HG03135 (cell line): ENCODE results near the gene ZBP1.

Experiments
- ATAC-seq: cut with Tn5 transposase; IDR thresholded peaks from one replicate; pipeline ENCODE4 v1.9.1; 2021; ENCODE audit warnings: mild to moderate bottlenecking, moderate library complexity; ENCODE audit not compliant: unreplicated experiment

The ZBP1 gene

GRCh38 chr20:57561356-57562279 lies 58.6 kb downstream of the ZBP1 start:
- no peak for ATAC-seq

- no peak for ATAC-seq
These were observed 59.5 kb downstream of the ZBP1 start, which contains the start of gene PCK1 for GRCh38 chr20:57560554-57561355. Gene PCK1 (plus strand): TSS chr20:57561110. CDS start chr20:57561412, 302 bp downstream.

GRCh38 chr20:57559658-57560553 lies 60.3 kb downstream of the ZBP1 start:
- ATAC-seq, result no peak

GRCh38 chr20:57559289-57559634 lies 61.0 kb downstream of the ZBP1 start:
- ATAC-seq, result no peak

GRCh38 chr20:57558614-57559288 lies 61.5 kb downstream of the ZBP1 start:
- no peak for ATAC-seq

GRCh38 chr20:57557926-57558613 lies 62.2 kb downstream of the ZBP1 start:
- ATAC-seq, result no peak

- no peak for ATAC-seq
These were observed 63.3 kb downstream of the ZBP1 start for GRCh38 chr20:57556980-57557274.

- no peak for ATAC-seq
These were observed 64.6 kb downstream of the ZBP1 start for GRCh38 chr20:57555457-57556184.
